Measurements from ENCODE around the gene RPS6KA2.

RPS6KA2 gene

GRCh38 chr6:166523782-166524559 lies 103.1 kb downstream of the RPS6KA2 start:
- H4K20me1 ChIP-seq (ENCODE audit: insufficient read depth, low read length) = no peaks in the 10 kb centered on the region
- no peaks in the 10 kb centered on the region for H3K4me1 ChIP-seq (ENCODE audit: insufficient read depth, low read length)
- no peaks in the 10 kb centered on the region for H3K36me3 ChIP-seq (ENCODE audit: insufficient read depth, low read length)
- H3K4me2 ChIP-seq (ENCODE audit: insufficient read depth, low read length) = no peak overlapping the region
- H3K27ac ChIP-seq (ENCODE audit: low read length) = no peak overlapping the region
- no peaks in the 10 kb centered on the region for H3K27me3 ChIP-seq (ENCODE audit: insufficient read depth, low read length, poor library complexity)
- no peak overlapping the region for H3K9ac ChIP-seq (ENCODE audit: low read depth, low read length)
- ATAC-seq (ENCODE audit: insufficient read depth, low read depth) (no peak), DNase-seq (no peak)
- H3K79me2 ChIP-seq (ENCODE audit: insufficient read depth, low read length) = no peaks in the 10 kb centered on the region
- TF ChIP-seq, protein P1, sequence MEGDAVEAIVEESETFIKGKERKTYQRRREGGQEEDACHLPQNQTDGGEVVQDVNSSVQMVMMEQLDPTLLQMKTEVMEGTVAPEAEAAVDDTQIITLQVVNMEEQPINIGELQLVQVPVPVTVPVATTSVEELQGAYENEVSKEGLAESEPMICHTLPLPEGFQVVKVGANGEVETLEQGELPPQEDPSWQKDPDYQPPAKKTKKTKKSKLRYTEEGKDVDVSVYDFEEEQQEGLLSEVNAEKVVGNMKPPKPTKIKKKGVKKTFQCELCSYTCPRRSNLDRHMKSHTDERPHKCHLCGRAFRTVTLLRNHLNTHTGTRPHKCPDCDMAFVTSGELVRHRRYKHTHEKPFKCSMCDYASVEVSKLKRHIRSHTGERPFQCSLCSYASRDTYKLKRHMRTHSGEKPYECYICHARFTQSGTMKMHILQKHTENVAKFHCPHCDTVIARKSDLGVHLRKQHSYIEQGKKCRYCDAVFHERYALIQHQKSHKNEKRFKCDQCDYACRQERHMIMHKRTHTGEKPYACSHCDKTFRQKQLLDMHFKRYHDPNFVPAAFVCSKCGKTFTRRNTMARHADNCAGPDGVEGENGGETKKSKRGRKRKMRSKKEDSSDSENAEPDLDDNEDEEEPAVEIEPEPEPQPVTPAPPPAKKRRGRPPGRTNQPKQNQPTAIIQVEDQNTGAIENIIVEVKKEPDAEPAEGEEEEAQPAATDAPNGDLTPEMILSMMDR (IDR thresholded peaks at IDR 0.05; ENCODE audit: borderline replicate concordance, extremely low read depth, low read length, poor library complexity, severe bottlenecking) = no peak
- TF ChIP-seq EZH2 (IDR thresholded peaks at IDR 0.05; ENCODE audit: borderline replicate concordance, low read depth, low read length, severe bottlenecking) = no peak
- H3K4me3 ChIP-seq (ENCODE audit: low read depth in 1 of 2, low read length in 2 of 2) = no peak overlapping the region
- no peak overlapping the region for H2AFZ ChIP-seq (ENCODE audit: low read depth, low read length)
- no peaks in the 10 kb centered on the region for H3K9me3 ChIP-seq (ENCODE audit: insufficient read depth, low read length, severe bottlenecking)

GRCh38 chr6:166520905-166521834 lies 105.9 kb downstream of the RPS6KA2 start:
- no peaks in the 10 kb centered on the region for H3K27me3 ChIP-seq (ENCODE audit: insufficient read depth, low read length, poor library complexity)
- H3K4me2 ChIP-seq (ENCODE audit: insufficient read depth, low read length) = no peak overlapping the region
- TF ChIP-seq, protein P1 (IDR thresholded peaks at IDR 0.05; ENCODE audit: borderline replicate concordance, extremely low read depth, low read length, poor library complexity, severe bottlenecking) = no peak
- no peak for TF ChIP-seq EZH2 (IDR thresholded peaks at IDR 0.05; ENCODE audit: borderline replicate concordance, low read depth, low read length, severe bottlenecking)
- DNase-seq = no peak
- no peaks in the 10 kb centered on the region for H3K79me2 ChIP-seq (ENCODE audit: insufficient read depth, low read length)
- H4K20me1 ChIP-seq (ENCODE audit: insufficient read depth, low read length) = no peaks in the 10 kb centered on the region
- no peaks in the 10 kb centered on the region for H3K4me1 ChIP-seq (ENCODE audit: insufficient read depth, low read length)
- H3K36me3 ChIP-seq (ENCODE audit: insufficient read depth, low read length) = no peaks in the 10 kb centered on the region
- H3K4me3 ChIP-seq (ENCODE audit: low read depth in 1 of 2, low read length in 2 of 2) = no peak overlapping the region
- no peak overlapping the region for H3K9ac ChIP-seq (ENCODE audit: low read depth, low read length)
- H3K9me3 ChIP-seq (ENCODE audit: insufficient read depth, low read length, severe bottlenecking) = peaks cover 3% of the 10 kb centered on the region
- no peak for ATAC-seq (ENCODE audit: insufficient read depth, low read depth)
- H3K27ac ChIP-seq (ENCODE audit: low read length) = no peak overlapping the region
- H2AFZ ChIP-seq (ENCODE audit: low read depth, low read length) = no peak overlapping the region

DNA sequence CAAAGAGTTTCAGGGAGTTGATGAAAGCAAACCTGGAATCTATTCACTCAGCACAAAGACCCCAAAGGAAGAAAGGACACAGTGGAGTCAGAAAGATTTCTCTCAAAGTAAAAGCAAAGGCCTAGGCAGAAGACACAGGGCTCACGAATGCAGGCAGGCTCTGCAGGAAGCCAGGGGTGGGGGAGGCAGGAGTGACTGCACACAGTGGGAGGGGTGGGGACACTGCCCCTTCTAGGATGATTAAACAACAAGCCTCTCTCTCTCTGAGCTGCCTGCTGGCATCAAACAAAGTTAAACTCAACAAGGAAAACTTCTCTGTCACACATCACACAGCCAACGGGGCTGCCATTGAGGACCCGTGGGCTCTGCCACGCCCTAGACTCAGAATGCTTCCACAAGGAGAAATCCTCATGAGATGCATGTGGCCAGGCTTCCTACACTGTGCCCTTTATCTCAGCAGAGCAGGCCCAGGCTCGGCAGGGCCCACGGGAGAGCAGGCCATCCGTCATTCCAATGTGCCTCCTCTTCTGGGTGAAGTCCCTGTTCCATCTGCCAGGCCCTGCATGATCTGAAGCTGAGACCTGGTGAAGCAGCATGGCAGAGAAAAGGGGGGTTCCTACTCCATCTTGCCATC lies 110.7 kb downstream of the RPS6KA2 start:
- Histone ChIP-seq H3K27ac (ENCODE audit: low read length) (no peak overlapping the region), H2AFZ (ENCODE audit: low read depth, low read length) (no peak overlapping the region)
- TF ChIP-seq, protein P1 (IDR thresholded peaks at IDR 0.05; ENCODE audit: borderline replicate concordance, extremely low read depth, low read length, poor library complexity, severe bottlenecking) = no peak
- TF ChIP-seq EZH2 (IDR thresholded peaks at IDR 0.05; ENCODE audit: borderline replicate concordance, low read depth, low read length, severe bottlenecking) = no peak

More for the DNA sequence above, 110.7 kb downstream of the RPS6KA2 start:
- Histone ChIP-seq H3K79me2 (ENCODE audit: insufficient read depth, low read length) (no peaks in the 10 kb centered on the region), H3K36me3 (ENCODE audit: insufficient read depth, low read length) (no peaks in the 10 kb centered on the region), H3K9me3 (ENCODE audit: insufficient read depth, low read length, severe bottlenecking) (peaks cover 3% of the 10 kb centered on the region), H3K4me2 (ENCODE audit: insufficient read depth, low read length) (no peak overlapping the region), H3K9ac (ENCODE audit: low read depth, low read length) (no peak overlapping the region), H4K20me1 (ENCODE audit: insufficient read depth, low read length) (no peaks in the 10 kb centered on the region), H3K4me3 (ENCODE audit: low read depth in 1 of 2, low read length in 2 of 2) (no peak overlapping the region), H3K4me1 (ENCODE audit: insufficient read depth, low read length) (no peaks in the 10 kb centered on the region), H3K27me3 (ENCODE audit: insufficient read depth, low read length, poor library complexity) (no peaks in the 10 kb centered on the region)
- ATAC-seq (ENCODE audit: insufficient read depth, low read depth) (no peak), DNase-seq (no peak)
